ENCODE results near the gene ARHGEF17.

The ARHGEF17 gene

DNA sequence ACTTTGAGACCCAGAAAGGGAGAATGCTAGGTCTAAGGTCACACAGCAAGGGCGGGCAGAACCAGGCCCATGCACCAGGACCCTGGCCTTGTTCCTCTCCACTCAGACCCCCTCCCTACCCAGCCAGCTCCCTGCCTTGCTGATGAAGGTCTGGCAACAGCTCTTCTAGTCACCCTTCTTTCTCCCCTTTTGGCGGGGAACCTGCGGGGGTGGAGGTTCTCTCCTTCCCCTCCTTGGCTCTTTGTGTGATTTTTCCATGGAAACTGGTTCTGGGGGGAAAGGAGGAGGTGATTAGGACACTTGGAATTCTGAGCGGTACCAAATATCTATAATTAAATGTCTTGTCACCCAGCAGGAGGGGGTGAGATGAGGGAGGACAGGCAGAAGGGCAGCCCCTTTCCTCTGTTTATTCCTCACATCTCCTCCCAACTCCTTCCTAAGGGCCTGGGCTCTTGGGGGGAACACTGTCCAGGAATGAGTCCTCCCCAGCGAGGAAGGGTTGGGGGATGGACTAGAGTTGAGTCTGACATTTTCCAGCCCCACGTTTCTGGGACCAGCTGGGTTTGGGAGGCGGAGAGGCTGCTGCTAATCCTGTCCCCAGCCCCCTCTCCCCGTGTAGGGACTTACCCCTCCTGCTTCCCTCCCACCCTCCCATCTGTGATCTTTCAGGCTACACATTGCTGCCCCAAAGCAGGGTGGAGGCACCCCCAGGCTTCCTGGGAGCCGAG, 7.4 kb downstream of the ARHGEF17 start:
- no peak for DNase-seq

DNA sequence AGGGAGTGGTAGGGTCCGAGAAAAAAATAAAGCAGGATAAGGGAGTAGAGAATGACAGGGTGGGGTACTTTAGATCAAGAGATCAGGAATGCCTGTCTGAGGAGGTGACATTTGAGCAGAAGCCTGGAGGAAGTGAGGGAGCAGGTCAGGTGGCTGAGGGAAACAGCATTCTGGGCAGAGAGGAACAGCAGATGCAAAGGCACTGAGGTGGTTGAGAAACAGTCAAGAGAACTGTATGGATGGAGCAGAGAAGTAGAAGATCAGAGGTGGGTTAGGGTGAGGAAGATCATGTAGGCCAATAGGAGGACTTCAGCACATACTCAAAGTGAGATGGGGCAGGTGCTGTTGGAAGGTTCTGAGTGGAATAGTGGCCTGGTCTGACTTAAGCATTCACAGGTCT, 8.3 kb downstream of the ARHGEF17 start:
- no peak for DNase-seq

DNA sequence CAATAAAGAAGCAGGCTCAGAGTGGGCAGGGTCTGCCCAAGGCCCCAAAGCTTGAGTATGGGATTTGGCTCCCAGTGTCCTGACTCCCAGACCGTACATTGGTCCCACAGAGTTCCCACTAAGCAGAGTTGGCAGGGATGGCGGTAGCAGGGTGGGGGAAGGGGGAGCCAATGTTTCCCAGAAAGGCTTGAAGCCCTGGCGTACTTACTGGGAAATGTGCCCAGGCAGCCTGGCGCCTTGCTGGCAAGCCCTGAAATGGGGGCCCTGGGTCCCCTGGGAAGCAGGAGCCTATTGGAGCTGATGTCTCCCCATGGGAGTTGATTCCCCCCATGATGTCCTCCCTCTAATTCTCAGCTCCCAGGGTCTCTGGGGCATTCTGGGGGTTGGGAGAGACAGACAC, 9.3 kb downstream of the ARHGEF17 start:
- DNase-seq = no peak

DNA sequence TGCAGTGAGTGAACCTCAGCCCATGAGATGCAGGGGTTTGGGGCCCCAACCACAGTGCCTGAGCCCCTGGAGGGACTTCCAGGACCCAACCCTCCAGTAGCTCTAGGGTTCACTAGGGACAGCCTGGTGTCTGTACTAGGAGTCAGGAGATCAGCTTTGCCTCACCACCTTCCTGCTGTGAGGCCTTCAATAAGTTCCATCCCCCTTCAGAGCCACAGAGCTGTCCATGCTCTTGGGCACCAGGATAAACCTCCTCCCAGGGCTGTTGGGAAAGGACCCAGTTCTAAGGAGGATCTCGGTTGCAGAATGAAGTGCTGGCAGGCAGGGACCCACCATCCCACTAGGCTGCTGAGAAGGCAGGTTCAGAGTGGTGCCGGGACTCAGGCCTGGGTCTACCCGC, 9.7 kb downstream of the ARHGEF17 start:
- no peak for DNase-seq

DNA sequence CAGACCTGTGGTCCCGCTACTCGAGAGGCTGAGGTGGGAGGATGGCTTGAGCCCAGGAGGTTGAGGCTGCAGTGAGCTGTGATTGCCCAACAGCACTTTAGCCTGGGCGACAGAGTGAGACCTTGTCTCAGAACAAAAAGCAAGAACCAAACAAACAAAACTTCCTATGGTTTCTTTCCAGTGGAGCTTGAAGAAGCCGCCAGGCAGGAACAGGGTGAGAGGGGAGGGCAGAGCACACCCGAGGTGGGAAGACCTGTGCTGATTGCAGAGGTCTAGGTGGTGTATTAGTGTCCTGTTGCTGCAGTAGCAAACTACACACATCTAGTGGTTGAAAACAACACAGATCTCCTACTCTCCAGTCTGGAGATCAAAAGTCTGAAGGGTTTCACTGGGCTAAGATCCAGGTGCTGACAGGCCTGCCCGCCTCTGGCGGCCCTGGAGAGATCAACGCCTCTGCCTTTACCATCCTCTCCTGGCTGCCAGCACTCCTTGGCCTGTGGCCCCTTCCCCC, 10.5 kb downstream of the ARHGEF17 start:
- no peak for DNase-seq

DNA sequence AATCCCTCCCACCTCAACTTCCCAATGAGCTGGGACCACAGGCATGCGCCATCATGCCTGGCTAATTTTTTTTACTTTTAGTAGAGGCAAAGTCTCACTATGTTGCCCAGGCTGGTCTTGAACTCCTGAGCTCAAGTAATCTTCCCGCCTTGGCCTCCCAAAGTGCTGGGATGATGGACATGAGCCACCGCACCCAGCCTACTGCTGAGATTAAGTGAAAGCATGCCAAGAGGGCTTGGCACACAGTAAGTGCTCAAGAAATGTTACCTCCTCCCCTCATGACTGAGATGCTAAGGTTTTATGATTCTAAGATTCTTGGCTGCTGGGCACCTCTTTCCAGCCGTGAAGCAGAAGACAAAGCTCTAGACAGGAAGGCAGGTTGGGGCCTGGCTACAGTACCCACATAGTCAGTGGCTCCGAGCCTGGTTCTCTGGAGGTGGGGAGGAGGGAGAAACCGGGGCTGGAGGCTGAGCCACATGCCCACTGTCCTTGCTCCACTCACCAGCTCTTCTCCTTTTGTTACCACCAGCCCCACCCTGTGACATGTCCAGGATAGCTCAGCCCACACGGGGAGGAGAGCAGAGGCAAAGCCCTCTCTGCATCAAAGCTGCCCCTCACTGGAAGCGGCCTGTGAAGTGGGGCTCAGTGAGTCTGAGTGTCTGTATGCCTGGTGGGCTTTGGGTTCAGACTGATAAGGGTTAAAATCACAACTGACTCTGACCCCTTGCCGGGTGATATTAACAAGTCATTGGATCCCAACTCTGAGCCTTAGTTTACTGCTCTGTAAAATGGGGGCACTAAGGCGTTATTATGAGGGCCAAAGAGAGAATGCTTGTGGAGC, 12.9 kb downstream of the ARHGEF17 start:
- DNase-seq = no peak

DNA sequence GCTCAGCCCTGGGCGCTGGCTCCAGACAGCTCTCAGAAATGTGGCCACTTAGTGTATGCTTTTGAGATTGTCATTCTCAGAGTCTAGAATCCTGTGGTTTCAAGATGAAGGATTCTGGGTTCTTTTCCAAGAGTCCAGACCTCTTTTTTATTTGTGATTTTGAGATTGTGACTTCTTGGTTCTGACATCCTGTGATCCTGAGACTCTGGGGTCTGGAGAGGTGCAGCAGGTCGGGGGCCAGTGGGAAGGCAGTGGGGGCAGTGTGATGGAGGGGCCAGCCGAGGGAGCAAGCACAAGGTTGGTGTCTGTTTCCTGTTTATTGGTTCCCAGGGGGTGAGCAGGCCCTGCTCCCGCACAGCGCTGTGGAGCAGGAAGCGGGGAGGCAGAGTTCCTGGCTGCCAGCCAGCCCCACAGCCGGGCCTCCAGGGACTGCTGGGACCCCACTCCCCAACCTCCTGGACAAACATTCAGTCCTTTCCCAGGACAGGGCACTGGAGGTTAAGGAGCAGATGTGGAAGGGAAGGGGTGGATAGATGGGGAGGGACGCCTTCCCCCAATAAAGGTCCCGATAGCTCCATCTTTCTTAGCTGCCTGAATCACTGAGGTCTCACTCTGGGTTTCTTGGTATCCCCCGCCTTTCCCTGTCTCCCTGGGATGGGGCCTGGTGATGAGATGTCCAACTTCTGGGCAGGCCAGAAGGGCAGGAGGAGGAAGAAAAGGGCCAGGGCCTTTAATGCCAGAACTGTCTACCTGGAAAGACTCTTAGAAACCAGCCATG, 13.7 kb downstream of the ARHGEF17 start:
- no peak for DNase-seq

DNA sequence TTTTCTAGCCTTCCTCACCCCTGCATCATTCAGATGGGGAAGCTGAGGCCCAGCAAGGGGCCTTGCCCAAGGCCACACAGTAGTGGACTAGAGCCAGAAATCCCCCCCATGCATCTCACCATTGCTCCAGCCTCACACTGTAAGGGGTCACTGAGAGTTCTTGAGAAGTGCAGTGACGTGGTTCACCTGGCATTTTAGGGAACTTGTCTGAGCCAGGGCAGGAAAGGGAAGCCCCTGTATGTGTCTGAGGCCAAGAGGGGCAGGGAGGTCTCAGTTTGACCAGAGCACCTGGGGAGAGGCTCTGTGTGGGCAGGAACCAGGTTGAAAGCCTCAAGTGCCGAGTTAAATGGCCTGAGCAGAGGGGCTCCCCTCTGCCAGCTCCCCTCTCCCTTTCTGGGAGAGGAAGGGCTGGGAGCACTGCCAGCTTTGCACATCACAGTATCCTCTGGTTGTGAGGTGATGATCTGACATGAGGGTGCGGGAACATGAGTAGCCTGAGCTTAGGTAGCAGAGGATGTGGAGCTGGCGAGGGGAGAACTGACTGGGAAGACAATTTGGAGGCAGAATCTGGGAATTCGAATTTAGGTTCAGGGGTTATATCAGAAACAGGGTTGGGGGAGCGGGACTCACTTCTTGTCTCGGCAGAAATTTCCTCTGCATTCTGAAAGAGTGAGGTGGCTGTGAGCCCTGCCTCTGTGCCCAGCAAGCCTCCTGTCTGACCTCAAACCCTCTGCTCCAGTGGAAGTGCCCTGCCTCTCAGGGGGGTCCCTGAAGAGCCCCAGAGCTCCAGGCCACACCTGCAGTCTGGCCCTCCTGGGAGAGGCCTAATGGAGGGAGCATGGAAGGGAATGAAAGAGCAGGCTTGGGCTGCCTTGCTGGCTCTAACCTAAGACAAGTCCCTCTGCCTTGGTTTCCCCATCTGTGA, 14.6 kb downstream of the ARHGEF17 start:
- no peak for DNase-seq

DNA sequence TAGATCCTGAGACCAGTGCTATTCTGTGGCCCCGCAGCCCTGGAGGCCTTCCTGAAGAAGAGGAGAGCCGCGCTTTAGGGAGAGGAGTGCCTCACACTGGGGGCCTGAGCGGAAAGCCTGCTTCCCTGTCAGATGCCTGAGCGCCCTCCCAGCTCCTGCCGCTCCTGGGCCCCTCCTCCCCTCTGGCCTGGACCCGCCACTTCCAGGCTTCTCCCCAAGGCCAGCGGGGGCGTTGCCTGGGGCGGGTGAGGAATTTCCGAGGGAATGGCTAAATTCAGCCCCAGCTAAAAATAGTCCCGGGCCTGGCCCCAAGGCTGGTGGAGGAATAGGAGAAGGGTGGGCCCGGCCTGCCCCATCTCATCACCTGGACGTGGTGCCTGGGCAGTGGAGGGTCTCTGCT, 15.4 kb downstream of the ARHGEF17 start:
- no peak for DNase-seq

DNA sequence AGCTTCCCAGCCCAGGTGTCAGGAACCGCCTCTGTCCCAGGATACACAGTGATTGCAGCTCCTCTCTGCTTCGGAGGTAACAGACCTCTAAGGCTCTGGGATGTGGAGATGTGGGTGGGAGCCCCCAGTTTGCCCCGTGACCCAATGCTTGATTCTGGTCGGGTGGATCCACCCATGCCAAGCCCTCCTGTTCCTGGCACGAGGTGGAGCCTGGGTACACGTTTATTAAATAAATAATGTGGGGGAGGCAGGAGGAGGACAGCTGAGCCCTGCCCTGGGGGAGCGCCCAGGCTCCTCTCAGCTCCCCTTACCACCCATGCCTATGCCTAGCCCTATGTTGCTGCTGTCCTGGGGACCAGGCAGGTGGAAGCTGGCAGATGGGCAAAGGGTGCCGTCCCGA, 16.0 kb downstream of the ARHGEF17 start:
- DNase-seq = no peak

DNA sequence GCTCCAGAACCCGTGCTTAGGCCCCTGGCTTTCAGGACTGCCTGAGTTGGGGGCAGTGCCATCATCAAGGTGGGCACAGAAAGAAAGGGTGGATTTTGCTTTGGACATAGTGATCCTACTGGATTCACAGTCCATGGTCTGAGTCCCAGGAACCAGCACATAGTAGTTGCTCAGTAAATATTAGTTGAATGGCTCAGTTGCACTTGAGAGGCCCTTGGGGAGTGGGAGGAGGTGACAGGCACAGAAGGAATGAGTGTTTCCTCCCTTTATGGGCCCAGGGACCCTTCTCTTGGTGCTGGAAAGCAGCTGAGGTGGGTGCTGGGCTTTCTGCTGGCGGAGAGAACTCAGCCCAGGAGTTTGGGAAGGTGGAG, 16.6 kb downstream of the ARHGEF17 start:
- no peak for DNase-seq

DNA sequence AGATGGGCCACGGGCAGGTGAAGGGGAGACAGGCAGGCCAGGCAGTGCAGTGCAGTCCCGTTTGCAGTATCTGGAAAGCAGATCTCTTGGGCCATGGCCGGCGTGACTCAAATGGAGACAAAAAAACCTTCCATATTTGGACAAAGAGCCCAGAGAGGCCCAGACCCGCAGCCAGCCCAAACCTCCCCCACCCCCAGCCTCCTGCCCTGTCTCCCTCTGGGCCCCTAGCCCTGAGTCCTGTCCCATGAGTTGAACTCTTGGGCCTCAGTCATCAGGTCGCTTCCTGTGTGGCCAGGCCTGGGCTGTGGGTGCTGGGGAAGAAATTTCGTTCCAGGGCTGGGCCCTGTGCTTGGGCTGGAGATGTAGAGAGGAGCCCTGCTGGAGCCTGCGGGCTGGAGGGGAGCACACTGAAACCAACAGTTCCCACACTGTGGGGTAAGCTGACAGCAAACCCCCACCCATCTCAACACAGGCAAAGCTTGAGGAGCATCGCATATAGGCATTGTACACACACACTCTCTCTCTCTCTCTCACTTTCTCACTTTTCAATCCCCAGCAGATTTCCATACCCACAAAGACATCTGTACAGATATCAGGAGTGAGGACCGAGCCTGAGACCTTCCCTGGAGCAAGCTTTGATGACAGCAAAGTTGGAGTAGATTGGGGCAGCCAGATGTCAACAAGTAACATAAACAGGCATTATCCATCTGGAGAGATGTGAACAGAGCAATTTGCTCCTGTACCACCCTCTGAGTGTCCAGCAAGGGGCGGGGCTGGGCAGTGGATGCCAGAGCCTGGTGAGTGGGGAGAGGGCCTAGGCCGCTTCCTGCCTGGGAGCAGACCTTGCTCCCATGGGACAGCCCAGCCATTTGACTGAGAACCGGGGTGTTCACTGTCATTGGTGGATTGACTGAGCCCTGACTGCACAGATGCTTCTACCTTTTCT, 17.2 kb downstream of the ARHGEF17 start:
- no peak for DNase-seq

DNA sequence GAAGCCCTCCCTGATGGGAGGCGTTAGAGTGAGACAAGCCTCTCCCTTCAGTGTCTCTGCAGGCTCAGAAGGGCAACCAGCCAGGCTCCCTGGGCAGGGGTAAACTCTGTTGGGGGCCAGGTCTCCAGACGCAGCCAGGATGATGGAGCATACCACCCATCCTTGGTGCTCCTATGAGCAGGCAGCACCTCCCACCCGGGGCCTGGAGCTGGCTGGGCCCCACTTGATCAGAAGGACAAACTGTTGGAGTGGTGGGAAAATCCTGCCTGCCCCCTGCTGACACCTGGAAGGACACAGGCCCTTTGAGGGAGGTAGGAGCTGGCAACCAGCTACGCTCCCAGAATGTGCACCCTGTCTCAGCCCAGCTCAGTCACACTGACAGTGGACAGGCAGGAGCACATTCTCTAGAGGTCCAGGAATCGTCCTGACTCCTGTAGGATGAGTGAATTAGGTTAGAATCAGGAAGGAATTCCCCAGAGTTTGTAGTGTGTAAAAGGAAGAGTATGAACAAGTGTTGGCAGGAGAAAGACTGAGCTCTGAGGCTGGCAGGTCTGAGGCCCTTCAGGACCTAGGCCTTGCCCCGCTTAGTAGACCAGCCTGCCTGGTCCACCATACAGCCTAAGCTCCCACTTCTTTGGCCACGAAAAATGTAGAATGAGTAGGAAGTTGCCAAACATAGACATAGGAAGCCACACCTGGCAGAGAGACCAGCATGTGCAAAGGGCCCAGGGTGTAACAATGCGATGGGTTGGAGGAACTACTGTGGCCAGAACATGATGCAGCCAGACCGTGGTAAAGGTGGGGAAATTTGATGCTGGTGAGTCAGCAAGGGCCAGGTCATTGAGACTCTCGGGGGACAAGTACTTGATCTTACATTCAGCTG, 19.1 kb downstream of the ARHGEF17 start:
- DNase-seq = no peak

DNA sequence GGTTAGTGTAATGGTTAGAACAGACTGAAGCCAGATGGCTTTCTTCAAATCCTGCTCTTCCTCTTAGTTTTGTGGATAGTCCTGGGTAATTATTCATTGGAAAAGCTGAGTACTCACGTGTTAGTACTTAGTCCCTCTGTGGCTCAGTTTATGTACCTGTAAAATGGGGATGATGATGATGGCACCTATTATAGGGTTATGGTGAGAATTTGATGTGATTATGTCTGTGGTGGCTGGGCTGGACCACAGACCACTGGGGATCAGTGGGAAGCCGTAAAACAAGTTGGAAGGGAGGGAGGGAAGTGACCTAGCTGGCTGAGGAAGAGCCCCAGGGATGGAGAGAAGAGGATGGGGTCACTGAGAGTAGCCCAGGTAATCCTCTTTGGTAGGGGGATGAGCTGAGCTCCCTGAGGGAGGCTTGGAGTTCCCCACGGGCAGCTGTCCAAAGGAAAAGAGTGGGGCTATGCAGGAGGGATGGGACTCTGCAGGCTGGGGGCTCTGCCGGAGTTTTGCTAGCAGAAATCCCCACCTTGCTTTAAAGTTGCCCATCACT, 19.8 kb downstream of the ARHGEF17 start:
- DNase-seq = no peak

DNA sequence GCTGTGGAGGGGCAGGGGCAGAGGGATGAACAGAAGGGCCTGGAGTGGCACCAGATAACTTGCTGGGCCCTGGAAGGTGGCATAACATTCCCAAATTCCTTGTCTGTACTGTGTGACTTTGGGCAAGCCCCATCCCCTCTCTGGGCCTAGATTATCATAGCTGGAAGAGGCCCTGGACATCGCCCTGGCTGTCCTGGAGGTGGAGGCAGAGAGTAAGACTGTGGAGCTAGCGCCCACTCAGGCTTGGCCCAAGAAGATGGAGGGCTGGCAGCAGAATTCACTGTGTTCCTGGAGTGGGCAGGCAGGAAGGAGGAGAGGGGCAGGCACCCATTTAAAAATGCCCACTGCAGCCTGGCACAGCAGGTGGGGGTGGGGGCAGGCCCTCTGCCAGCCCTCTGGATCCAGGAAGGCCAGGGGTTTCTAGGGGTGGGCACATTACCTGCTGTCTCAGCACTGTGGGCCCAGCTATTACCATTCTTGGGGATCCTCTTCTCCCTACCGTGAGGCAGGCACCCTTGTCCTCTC, 22.6 kb downstream of the ARHGEF17 start:
- no peak for DNase-seq

DNA sequence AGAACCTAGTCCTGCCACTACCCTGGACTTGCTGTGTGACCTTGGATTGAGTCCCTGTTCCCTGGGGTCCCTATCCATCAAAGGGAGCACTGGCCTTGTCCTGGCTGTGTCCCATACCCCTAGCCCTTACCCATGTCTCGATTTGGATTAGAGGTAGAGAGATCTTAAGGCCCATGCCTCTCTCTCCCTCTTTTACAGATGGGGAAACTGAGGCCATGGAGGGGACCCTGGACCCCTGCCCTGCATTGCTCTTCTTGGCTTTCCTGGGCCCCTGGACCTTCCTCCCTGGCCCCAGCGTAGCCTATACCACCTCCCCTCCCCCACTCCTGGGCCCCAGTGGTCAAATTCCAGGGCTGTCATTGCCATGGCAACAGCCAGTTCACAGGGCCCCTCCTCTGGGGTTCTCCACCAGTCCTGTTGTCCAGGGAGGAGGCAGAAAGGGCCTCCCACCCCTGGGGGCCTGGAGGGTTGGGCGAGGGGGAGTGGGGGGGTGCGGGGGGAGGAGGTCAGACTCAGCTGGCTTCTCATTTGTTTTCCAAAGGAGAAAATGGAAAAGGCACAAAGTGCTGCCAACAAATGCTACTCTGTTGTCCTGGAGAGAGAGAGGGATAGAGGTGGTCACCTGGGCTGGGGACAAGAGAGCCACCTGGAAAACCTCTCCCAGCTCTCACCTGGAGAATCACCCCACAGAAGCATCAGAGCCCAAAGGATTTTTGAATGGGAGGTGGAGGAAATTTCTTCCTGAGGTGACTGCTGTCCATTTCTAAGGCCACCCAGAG, 23.3 kb downstream of the ARHGEF17 start:
- no peak for DNase-seq

DNA sequence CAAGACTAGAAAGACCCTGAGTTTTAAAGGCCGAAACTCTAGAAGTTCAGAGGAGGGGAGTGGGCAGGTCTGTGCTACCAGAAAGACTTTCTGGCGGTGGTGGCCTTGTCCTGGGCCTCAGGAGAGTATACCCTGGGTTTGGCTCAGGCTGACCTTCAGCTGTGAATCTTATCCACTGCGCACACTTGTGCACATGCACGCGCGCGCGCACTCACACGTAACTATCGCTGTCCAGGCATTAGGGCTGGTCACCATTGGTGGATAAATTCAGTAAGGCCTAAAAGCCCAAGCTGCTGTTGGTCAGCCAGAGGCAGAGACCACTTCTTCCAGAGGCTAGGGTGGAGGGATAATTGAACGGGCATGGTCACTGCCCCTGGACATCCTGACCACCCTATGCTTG, 25.1 kb downstream of the ARHGEF17 start:
- no peak for DNase-seq

DNA sequence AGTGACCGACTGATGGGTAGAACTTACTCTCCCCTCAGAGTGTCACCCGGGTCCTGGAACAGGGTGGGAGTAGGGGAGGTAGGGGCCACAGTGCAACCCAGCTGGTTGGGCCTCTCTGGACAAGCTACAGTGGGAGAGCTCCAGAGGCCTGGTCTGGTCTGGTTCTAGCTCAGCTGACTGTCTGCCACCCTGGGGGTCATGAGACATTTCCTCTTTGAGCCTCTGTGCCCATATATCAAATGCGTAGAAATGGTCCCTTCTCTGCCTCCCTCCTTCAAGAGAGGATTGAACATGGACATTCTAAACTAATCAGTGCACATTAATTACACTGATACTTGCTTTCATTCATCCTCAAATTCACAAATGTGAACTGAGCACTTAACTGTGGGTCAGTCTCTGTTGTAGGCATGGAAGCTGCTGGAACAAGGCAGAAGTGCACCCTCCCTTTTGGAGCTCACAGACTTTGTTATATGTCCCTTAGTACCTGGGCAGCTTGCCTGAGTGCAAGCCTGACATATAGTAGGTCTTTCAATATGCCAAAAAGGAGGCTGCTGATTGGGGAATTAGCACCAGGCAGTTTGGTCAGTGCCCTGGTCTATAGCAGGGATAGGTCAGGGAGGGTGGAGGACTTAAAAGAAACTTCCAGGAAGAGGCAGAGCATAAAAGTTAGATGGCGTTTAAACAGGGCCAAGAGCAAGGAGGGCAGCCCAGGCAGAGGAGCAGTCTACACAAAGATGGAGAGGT, 25.7 kb downstream of the ARHGEF17 start:
- no peak for DNase-seq

Measured in activated CD8-positive, alpha-beta memory T cell treated with anti-CD3 and anti-CD28 coated beads for 24 hours (primary cell).